Heart left ventricle (tissue), 16 donors: ENCODE results near the gene NDUFB11. TPM values are rescaled to one million over a fixed set of nuclear protein-coding genes. Genes with fewer than 3 reads are reported as not detected.

Experiments
- ATAC-seq, 4 donors: fragments of 200-7000 bp; cut with Tn5 transposase; one replicate each; pipeline ENCODE4 v1.9.1; 2020 to 2022; ENCODE audit warnings: moderate library complexity in 4 of 4, mild to moderate bottlenecking in 3 of 4, moderate number of reproducible peaks in 1 of 4
- DNase-seq, 5 donors: peaks; one replicate each; pipeline ENCODE4 v3.0.0-alpha.2; 2020
- H3K27ac ChIP-seq, 12 donors: fragments of 200-600 bp; sonication (generic) in 4 of 12; one replicate each; pipeline versions ENCODE4 v1.5.0 to v1.8.0; 2016 to 2022; ENCODE audit warnings: mild to moderate bottlenecking in 2 of 12
- H3K27me3 ChIP-seq, 9 donors: fragments of 200-600 bp; sonication (generic) in 2 of 9; one replicate each; pipeline versions ENCODE4 v1.5.1 to v1.8.0; 2016 to 2022; ENCODE audit warnings: mild to moderate bottlenecking in 3 of 9
- H3K36me3 ChIP-seq, 9 donors: fragments of 200-600 bp; sonication (generic) in 2 of 9; one replicate each; pipeline versions ENCODE4 v1.5.0 to v1.8.0; 2018 to 2022; ENCODE audit warnings: mild to moderate bottlenecking in 2 of 9
- H3K4me1 ChIP-seq, 12 donors: fragments of 200-600 bp; sonication (generic) in 4 of 12; one replicate each; pipeline versions ENCODE4 v1.5.0 to v1.8.0; 2016 to 2022; ENCODE audit warnings: mild to moderate bottlenecking in 3 of 12
- H3K4me3 ChIP-seq, 12 donors: fragments of 200-600 bp; sonication (generic) in 4 of 12; one replicate each; pipeline versions ENCODE4 v1.5.0 to v1.8.0; 2017 to 2022; ENCODE audit warnings: mild to moderate bottlenecking in 9 of 12, moderate library complexity in 4 of 12
- H3K9me3 ChIP-seq, 12 donors: fragments of 200-600 bp; sonication (generic) in 4 of 12; one replicate each; pipeline versions ENCODE4 v1.5.0 to v1.8.0; 2016 to 2022; ENCODE audit warnings: mild to moderate bottlenecking in 1 of 12
- POLR2A ChIP-seq, 2 donors: fragments of 450-650 bp; IDR thresholded peaks; one replicate each; pipeline ENCODE4 v1.6.1; 2017; ENCODE audit warnings: antibody characterized with exemption in 2 of 2, mild to moderate bottlenecking in 2 of 2, moderate library complexity in 2 of 2
- WGBS, 4 donors: extraction: QIAGEN DNeasy Blood & Tissue Kit in 2 of 4; methylation state at CpG; one replicate each; pipeline versions ENCODE4 v1.1.5 to v1.1.7; 2013 to 2018; 5-methylcytosine and 5-hydroxymethylcytosine counted together
- intact Hi-C, 10 donors: fragments of 100-400 bp; cut with DNase I; formaldehyde crosslinking; loops; one replicate each; pipeline versions ENCODE4 v1.11.1 to v1.14.2; 2022
- polyA plus RNA-seq, 2 donors: library from polyadenylated mRNA; stranded (reverse); fragments of 200-250 nt; gene quantifications; one replicate each; pipeline ENCODE4 v1.2.3, GENCODE V29; 2013
- total RNA-seq, 9 donors: library from RNA; depleted of rRNA in 2 of 9; stranded (reverse); fragments of >200 nt in 2 of 9; fragmentation: NEBNext Ultra II Directional in 3 of 9; extraction: Animal tissue kit (Norgen Biotek cat#: 25700) in 3 of 9; gene quantifications; one replicate each; pipeline versions ENCODE4 v1.1.0 to v1.2.4, GENCODE V29; 2016 to 2023
- TF ChIP-seq, protein P1 (sequence below), 12 donors: fragments of 200-600 bp; sonication (generic) in 4 of 12; IDR thresholded peaks; one replicate each; pipeline versions ENCODE4 v1.5.0 to v1.8.0; 2018 to 2022; ENCODE audit warnings: antibody characterized with exemption in 12 of 12, mild to moderate bottlenecking in 5 of 12
- donor health status: ischemic (EF 13 %, LVEDD 7.1; RV severe dilation, severe dysfunction).
- donor health status: healthy with polysubstance abuse.
- donor health status: DM: no; HTN: yes; CAD: no.
- donor health status: DM: no; HTN: no; CAD: no.
- donor health status: ischemic (EF 25% LVEDD 6.9; RV normal size, moderate dysfunction).
- donor health status: ischemic (EF 25% LVEDD 5.7; RV mildly dilated, moderate dysfunction).
- donor health status: healthy.
- donor health status: DM: yes; HTN: yes; CAD: no.
- donor health status: ischemic (EF 35%, LVEDD 5.7; RV mildly dilated, moderate dysfunction).
- donor health status: nonischemic (EF 11% LVEDD 7.7; RV severe dilation, severe dysfunction).
- donor health status: DM: yes; HTN: yes; CAD: no.
- donor health status: PGD.
- donor health status: ischemic (EF 29% LVEDD 5.4; RV normal size, mild dysfunction).
- donor health status: nonischemic (EF 23%, LVEDD 6.1; RV moderate dilation, normal function).

The NDUFB11 gene
- total and polyA plus RNA-seq, 11 donors: 128 to 254 (median 173) TPM

DNA sequence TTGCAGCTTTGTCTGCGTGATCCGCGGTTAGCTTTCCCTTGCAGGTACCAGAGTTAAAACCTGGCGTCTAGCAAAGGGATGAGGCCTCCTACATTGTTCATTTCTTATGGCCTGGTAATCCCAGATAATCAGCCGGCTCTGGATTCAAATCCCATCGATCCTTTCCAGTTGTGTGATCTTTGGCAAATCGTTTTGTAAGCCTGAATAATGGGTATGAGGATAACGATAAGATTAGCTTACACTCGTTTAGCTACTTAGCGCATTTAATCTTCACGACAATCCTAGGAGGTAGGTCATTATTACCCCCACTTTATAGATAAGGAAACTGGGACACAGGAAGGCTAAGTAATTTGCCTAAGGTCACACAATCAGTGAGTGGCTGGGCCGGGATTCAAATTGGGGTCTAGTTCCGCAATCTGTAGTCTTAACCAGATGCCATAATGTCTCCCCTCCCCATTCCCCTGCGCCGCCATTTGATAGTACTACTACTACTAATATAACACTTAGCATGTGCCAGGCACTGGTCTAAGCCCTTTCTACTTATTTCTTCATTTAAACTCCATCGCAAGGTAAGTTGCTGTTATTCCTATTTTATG is 47.4 kb upstream of the NDUFB11 start:
- Histone ChIP-seq H3K9me3 (no peaks in the 10 kb centered on the region), H3K36me3 (peaks cover 0 to 3% (median under 1%) of the 10 kb centered on the region in 9 donors), H3K4me1 (peaks cover 0 to 50% (median 23%) of the 10 kb centered on the region in 12 donors), H3K4me3 (peak overlapping the region in 8 of 12 donors; percentile 43 to 78 (median 61)), H3K27me3 (peaks cover 0 to 27% (median 0%) of the 10 kb centered on the region in 9 donors), H3K27ac (no peak overlapping the region)
- DNase-seq (peak in 1 of 5 donors; percentile 17), ATAC-seq (no peak)
- 70 to 77% (median 75%) methylated on average over 16 of the region's 16 CpGs for WGBS, 4 donors
- TF ChIP-seq, protein P1, sequence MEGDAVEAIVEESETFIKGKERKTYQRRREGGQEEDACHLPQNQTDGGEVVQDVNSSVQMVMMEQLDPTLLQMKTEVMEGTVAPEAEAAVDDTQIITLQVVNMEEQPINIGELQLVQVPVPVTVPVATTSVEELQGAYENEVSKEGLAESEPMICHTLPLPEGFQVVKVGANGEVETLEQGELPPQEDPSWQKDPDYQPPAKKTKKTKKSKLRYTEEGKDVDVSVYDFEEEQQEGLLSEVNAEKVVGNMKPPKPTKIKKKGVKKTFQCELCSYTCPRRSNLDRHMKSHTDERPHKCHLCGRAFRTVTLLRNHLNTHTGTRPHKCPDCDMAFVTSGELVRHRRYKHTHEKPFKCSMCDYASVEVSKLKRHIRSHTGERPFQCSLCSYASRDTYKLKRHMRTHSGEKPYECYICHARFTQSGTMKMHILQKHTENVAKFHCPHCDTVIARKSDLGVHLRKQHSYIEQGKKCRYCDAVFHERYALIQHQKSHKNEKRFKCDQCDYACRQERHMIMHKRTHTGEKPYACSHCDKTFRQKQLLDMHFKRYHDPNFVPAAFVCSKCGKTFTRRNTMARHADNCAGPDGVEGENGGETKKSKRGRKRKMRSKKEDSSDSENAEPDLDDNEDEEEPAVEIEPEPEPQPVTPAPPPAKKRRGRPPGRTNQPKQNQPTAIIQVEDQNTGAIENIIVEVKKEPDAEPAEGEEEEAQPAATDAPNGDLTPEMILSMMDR (IDR thresholded peaks at IDR 0.05): no peak
- TF ChIP-seq POLR2A (IDR thresholded peaks at IDR 0.05): no peak
- intact Hi-C loops: loop anchor here (2.0 to 10.0 kb wide), 9 partner anchors 190 to 833 kb away; partner anchors contain the start of genes ELK1 (in 3 of the 10), UXT (in 2 of the 10) and ZNF41 (in 1 of the 10)

DNA sequence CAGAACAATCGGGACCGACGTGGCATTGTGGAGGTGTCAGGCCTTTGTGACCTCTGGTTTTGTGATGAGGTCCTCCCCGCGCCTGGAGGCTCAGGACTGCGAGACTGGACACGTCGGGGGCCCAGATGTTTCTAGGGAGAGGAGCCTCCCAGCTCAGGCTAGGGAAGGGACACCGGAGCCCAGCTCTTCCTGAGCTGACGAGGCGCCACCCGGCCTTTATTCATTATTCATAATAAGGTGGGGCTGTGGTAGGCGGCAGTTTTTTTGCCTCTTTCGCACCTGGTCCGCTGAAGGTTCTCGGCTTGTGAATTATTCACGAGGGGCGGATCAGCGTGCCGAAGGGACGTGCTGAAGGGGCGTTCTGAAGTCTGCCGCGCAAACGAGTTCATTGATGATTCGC is 46.8 kb upstream of the NDUFB11 start:
- peak overlapping the region; percentile 43 to 78 (median 59) for H3K4me3 ChIP-seq
- WGBS, 4 donors: 11 to 49% (median 26%) methylated on average over 21 to 26 of the region's 26 CpGs
- no peaks in the 10 kb centered on the region for H3K9me3 ChIP-seq
- H3K4me1 ChIP-seq: peaks cover 0 to 45% (median 18%) of the 10 kb centered on the region in 12 donors
- H3K36me3 ChIP-seq: peaks cover 0 to 7% (median 3%) of the 10 kb centered on the region in 9 donors
- DNase-seq: no peak
- H3K27me3 ChIP-seq: peaks cover 0 to 32% (median 0%) of the 10 kb centered on the region in 9 donors
- ATAC-seq: no peak
- intact Hi-C loops: loop anchor here in 9 of 10 donors (5.0 to 10.0 kb wide), 6 partner anchors 191 to 833 kb away; partner anchors contain the start of genes ELK1 (in 3 of the 9) and UXT (in 2 of the 9)
- peak overlapping the region in 7 of 12 donors; percentile 39 to 64 (median 52) for H3K27ac ChIP-seq
- TF ChIP-seq, protein P1 (IDR thresholded peaks at IDR 0.05): no peak
- TF ChIP-seq POLR2A (IDR thresholded peaks at IDR 0.05): no peak

DNA sequence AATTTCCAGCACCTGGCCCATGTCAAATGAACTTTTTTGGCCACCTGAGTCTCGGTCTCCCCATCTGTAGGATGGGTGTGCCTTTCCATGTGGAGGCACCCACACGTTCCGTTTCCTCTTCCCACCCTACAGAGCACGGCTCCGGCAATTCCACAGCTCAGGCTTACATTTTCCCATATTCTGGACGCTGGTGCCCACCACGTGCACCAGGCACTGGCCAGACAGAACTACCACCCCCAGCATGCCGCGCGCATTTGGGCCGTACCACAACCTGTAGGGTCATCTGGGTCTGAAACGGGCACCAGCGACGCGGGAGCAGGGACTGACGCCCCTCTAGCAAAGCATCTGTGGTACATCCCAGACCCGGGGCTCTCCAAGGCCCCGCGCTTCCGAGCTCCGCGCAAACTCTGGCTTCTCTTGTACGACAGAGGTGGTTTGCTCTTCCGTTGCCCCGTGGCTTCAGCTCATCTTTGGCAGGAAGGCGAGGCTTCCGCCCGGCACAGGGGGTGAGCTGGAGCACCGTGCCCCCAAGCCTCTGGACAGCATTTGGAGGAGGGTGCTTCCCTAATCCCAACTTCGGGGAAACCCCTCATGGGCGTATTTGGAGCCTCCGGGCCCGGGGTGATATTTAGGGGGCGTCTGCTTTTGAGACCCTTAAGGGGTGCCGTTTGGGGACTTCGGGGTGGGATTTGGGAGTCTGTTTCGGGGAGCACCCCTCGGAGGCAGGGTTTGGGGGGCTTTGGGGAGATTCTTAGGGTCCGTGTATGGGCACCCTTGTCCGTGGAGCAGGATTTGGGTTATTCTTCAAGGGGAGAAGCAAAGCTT is 46.2 kb upstream of the NDUFB11 start:
- peak overlapping the region in 8 of 12 donors; percentile 39 to 64 (median 51) for H3K27ac ChIP-seq
- peaks cover 0 to 39% (median 0%) of the 10 kb centered on the region in 9 donors for H3K27me3 ChIP-seq
- intact Hi-C loops: loop anchor here in 9 of 10 donors (5.0 to 10.0 kb wide), 6 partner anchors 192 to 834 kb away; partner anchors contain the start of genes ELK1 (in 3 of the 9) and UXT (in 2 of the 9)
- WGBS, 4 donors: 2 to 35% (median 12%) methylated on average over 24 to 40 of the region's 40 CpGs
- no peaks in the 10 kb centered on the region for H3K9me3 ChIP-seq
- H3K4me3 ChIP-seq: peak overlapping the region; percentile 43 to 78 (median 59)
- H3K36me3 ChIP-seq: peaks cover 0 to 14% (median 9%) of the 10 kb centered on the region in 9 donors
- peaks cover 0 to 38% (median 11%) of the 10 kb centered on the region in 12 donors for H3K4me1 ChIP-seq
- DNase-seq: peak; percentile 84 to 91 (median 89)
- TF ChIP-seq POLR2A (IDR thresholded peaks at IDR 0.05): peak in 1 of 2 donors; percentile 38
- TF ChIP-seq, protein P1 (IDR thresholded peaks at IDR 0.05): no peak
- ATAC-seq: peak; percentile 80 to 92 (median 88)
